Stimulated activated CD8-positive, alpha-beta memory T cell treated with anti-CD3 and anti-CD28 coated beads, Interleukin-15, amount 100 ng/mL, for 24 hours (primary cell): ENCODE measurements around the gene EIF4G2.
A peak's percentile ranks its signal among the peaks of the same experiment; 100 is the strongest.

Source experiments
- DNase-seq: peaks from one replicate; pipeline ENCODE4 v3.0.0-alpha.2; 2020; ENCODE audit warnings: low read depth

EIF4G2 gene

GRCh38 chr11:10808235-10808552 lies 532 bp downstream of the EIF4G2 start:
- peak; percentile 13 for DNase-seq

GRCh38 chr11:10807493-10808234 lies 1.1 kb downstream of the EIF4G2 start:
- DNase-seq, result peak; percentile 13

- DNase-seq, result no peak
Observed at GRCh38 chr11:10806206-10806605, 2.5 kb downstream of the EIF4G2 start.

- DNase-seq, result no peak
Observed at GRCh38 chr11:10805741-10806140, 3.0 kb downstream of the EIF4G2 start.

GRCh38 chr11:10803676-10804075 lies 5.0 kb downstream of the EIF4G2 start:
- DNase-seq, result no peak

GRCh38 chr11:10800292-10800691 lies 8.4 kb downstream of the EIF4G2 start:
- no peak for DNase-seq

GRCh38 chr11:10798330-10798928 lies 10.3 kb downstream of the EIF4G2 start:
- no peak for DNase-seq

GRCh38 chr11:10797531-10797930 lies 11.2 kb downstream of the EIF4G2 start:
- DNase-seq, result no peak

- DNase-seq, result no peak
Observed at GRCh38 chr11:10797001-10797400, 11.7 kb downstream of the EIF4G2 start.

- no peak for DNase-seq
Observed at GRCh38 chr11:10796191-10796590, 12.5 kb downstream of the EIF4G2 start.

GRCh38 chr11:10793470-10794255 lies 15.1 kb downstream of the EIF4G2 start:
- no peak for DNase-seq

GRCh38 chr11:10792385-10793068 lies 16.2 kb downstream of the EIF4G2 start:
- peak; percentile 78 for DNase-seq

GRCh38 chr11:10786451-10786850 lies 22.3 kb downstream of the EIF4G2 start:
- DNase-seq, result no peak

- DNase-seq, result no peak
Observed at GRCh38 chr11:10785146-10785474, 23.6 kb downstream of the EIF4G2 start.

- no peak for DNase-seq
Observed at GRCh38 chr11:10784232-10785145, 24.2 kb downstream of the EIF4G2 start.

- no peak for DNase-seq
Observed at GRCh38 chr11:10780040-10780439, 28.7 kb downstream of the EIF4G2 start.

- no peak for DNase-seq
Observed at GRCh38 chr11:10779086-10779485, 29.6 kb downstream of the EIF4G2 start.

- DNase-seq, result no peak
Observed at GRCh38 chr11:10778217-10778970, 30.3 kb downstream of the EIF4G2 start.

GRCh38 chr11:10777806-10778205 lies 30.9 kb downstream of the EIF4G2 start:
- no peak for DNase-seq

- DNase-seq, result no peak
Observed at GRCh38 chr11:10777393-10777793, 31.3 kb downstream of the EIF4G2 start.

GRCh38 chr11:10774811-10775210 lies 33.9 kb downstream of the EIF4G2 start:
- no peak for DNase-seq
